GM18867 (cell line): ENCODE data around the gene SLC6A14.

ENCODE experiments used
- ATAC-seq: cut with Tn5 transposase; IDR thresholded peaks from one replicate; pipeline ENCODE4 v1.9.1; 2021; ENCODE audit warnings: mild to moderate bottlenecking, moderate library complexity; ENCODE audit not compliant: unreplicated experiment

SLC6A14 gene, protein sequence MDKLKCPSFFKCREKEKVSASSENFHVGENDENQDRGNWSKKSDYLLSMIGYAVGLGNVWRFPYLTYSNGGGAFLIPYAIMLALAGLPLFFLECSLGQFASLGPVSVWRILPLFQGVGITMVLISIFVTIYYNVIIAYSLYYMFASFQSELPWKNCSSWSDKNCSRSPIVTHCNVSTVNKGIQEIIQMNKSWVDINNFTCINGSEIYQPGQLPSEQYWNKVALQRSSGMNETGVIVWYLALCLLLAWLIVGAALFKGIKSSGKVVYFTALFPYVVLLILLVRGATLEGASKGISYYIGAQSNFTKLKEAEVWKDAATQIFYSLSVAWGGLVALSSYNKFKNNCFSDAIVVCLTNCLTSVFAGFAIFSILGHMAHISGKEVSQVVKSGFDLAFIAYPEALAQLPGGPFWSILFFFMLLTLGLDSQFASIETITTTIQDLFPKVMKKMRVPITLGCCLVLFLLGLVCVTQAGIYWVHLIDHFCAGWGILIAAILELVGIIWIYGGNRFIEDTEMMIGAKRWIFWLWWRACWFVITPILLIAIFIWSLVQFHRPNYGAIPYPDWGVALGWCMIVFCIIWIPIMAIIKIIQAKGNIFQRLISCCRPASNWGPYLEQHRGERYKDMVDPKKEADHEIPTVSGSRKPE

DNA sequence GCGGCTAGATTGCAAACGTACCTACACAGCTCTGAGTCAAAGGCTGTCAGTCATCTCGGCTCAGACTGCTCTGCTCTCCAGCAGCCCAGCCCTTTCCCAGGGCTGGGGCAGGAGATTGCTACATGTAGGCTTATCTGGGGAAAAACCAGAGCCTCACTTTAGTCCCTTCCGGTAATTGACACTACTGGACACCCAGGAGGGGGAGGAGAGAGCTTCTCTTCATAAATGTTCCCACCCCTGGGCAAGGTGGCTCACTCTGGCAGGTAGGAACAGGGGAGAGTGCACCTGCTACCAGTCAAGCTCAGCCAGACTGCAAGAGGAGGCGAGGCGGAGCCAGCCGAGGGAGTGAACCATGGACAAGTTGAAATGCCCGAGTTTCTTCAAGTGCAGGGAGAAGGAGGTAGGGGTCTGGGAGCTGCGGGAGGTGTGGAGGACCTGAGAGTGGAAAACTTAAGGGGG is at the start of gene SLC6A14:
TSS of gene SLC6A14 (plus strand) at position 249 of the 459 bp plus-strand sequence. CDS start at position 353, 104 bp downstream.
- ATAC-seq = no peak

DNA sequence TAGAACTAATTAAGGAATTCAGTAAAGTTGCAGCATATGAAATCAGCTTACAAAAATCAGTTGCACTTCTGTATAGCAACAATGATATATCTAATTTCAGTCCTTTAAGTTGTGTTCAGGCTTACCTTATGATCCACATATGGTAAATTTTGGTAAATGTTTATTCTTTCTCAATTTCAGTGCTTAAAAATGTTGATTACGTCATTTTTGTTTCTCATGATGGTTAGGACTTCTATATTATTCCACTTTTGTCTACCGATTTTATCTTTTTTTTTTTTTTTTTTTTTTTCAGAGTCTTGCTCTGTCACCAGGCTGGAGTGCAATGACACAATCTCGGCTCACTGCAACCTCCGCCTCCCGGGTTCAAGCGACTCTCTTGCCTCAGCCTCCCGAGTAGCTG is 40.7 kb upstream of the SLC6A14 start:
- ATAC-seq = no peak

DNA sequence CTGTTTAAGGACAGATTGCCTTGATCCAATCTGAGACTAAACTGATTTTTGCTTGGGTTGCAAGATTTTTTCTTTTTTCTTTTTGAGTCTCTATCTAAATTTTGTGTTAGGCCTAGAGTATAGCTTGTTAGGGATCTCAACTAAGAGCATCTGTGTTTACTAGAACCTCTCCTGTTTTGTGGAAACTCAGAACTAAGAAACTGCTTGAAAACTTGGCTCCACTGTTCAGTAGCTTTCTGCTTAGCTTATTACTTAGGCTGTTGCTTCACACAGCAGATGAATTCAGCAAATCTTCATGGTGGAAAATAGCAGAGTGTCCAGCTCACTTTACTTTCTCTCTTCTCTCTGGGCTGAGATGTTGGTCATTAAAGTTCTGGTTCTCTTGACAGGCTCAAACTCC is 36.7 kb upstream of the SLC6A14 start:
- no peak for ATAC-seq

DNA sequence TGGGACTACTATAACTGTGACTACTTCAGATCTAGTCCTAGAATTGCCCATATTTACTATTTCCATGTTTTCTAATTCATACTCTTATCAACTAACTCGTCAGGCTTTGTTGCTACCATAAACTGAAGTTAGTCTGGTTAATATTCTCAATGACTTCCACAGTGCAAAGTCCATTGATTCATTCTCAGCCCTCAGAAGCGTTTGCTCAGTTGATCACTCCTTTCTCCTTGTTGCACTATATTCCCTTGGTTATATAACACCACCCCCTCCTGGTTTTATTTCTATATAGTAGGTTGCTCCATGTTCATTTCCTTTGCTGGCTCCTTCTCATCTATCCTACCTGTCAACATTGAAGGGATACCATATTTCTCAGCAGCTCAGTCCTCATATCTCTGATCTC is 27.2 kb upstream of the SLC6A14 start:
- ATAC-seq = no peak

DNA sequence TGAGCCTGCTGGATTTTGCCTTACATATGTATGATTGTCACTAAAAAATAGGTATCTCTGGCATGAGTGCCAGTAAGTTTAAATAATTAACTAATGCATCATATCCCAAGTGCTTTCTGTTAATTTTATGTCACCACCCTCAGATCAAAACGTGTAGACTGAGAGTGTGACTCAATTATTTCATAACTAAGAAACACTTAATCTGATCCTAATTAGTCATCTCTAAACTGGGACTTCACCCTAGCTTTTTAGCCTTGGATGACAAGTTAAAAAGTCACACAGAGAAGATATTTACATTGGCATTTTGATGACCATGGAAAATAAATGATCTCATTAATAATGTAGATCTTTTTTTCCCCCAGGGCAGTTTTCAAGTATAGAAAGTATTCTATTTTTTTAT is 23.1 kb upstream of the SLC6A14 start:
- no peak for ATAC-seq

DNA sequence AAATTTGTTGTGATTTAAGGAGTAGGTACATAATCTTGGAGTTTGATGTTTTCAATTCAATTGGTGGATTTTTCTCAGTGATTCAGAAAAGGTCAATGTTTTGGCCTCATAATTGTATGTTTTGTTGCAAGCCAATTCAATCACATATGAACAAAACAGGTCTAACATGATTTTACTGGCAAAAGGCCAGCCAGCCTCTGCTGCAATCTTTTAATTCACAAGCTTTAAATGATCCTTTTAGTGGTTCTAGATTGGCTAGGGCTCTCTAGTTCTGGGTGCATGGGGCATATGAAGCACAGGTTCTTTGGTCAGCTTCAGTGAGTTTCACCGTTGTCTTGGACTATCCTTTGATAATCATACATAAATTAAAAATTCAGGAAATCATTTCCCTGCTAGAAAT is 19.2 kb upstream of the SLC6A14 start:
- ATAC-seq = no peak

DNA sequence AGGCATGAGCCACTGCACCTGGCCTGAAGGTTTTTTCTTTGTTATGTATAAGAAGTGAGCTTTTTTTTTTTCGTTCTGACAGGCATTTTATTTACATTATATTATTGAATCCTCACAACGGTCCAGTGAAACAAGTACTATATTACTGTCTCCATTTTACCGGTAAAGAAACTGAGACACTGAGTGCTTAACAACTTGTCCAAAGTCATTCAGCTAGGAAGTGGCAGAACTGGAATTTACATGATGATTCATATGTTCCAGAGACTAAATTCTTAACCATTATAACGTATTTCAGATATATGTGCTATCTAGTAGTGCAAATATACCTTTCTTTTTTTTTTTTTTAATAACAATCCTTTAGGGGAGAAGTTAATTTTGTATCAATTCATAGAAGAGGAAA is 18.4 kb upstream of the SLC6A14 start:
- ATAC-seq = no peak

DNA sequence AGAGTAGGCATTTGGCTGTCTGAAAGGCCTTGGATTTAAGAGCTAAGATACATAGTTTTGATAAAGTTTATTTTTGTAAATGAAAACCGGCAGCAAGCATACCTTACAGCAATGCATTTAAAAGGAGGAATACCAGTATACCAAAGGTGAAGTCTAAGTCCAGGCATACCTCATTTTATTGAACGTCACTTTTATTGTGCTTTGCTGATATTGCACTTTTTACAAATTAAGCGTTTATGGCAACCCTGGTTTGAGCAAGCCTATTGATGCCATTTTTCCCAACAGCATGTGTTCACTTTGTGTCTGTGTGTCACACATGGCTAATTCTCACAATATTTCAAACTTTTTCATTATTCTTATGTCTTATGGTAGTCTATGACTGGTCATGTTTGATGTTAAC is 8.4 kb upstream of the SLC6A14 start:
- no peak for ATAC-seq

DNA sequence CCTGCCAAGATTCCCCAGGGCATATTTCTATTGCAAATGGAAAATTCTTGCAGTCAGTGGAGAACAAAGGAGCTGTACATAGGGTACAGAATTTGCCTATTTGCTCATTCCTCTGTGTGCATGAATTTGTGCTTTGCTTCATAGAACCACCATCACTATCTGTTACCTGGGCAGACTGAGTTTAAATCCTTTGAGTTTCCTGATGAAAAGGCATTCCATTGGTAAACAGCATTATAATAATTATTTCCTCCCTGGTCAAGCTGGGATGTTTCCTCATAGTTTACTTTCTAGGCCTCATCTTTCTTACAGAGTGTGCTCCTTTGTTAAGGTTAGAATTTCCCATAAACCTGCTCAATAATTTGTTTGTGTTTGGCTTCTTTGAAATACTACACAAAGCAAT is 809 bp upstream of the SLC6A14 start:
- no peak for ATAC-seq

DNA sequence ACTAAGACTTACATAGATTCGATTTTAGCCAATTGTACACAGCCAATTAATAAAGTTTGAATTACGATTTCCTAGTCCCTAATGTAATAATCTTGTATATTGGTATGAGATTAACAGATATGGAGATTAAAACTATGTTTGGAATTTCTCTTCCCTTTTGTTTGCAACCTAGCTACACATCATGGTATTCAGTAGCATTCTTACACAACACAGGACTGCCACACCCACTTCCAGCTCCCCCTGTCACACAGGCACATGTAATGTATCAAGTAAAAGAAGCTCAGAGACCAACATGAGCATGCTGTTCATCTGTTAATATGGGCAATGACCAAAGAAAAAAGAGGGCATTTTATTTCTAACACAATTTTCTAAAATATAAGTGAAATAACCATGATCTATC is 12.8 kb downstream of the SLC6A14 start:
- ATAC-seq = no peak

DNA sequence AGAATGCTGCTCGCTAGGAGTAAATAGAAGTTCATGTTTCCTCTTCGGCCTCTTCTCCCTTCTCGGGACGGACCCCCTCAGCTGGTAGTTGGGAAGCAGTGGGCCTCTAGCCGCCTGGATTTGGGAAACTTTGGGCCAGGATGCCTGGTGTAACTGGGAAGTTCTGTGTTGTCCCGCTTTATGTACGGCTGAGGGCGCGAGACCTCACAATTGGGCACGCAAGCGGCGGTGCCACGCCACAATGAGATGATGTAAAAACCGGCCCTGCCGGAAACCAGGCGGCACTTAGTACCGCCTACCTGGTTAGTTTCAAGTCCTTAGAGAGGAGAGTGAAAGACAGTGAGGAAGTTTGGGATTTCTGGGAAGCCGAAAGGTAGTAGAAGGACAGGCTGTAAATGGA is 26.4 kb downstream of the SLC6A14 start, which contains the start of gene CT83:
TSS of gene CT83 (minus strand) at position 155 of the 400 bp plus-strand sequence. CDS start at position 35, 120 bp downstream.
- no peak for ATAC-seq

DNA sequence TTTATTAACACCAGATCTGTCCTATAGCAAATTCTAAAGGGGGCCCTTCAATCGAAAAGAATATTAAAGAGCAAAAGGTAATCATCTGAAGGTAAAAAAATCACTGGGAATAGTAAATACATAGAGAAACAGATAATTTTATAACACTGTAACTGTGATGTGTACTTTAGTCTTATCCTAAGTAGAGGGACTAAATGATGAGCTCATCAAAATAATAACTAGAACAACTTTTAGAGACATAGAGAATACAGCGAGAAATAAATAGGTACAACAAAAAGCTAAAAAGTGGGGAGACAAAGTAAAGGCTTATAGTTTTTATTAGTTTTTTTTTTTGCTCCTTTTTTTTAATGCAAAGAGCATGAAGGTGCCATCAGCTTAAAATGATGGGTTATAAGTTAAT is 43.7 kb downstream of the SLC6A14 start:
- ATAC-seq = no peak

DNA sequence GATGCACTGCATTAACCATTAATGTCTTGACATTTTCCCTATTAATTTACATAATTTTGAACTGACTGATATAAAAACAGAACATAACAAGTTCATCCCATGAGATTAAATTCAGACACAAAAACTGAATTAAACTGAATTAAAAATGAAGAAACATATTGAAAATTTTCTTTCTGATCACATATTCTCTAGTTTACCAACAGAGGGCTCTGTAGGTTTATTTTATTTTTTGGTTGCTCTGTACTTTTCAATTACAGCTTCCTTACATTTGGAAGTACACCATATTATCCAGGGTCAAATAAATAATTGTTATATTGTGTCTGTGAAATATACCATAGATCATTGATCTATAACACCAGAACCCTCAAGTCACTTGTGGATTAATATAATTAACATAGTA is 53.7 kb downstream of the SLC6A14 start:
- ATAC-seq = no peak

DNA sequence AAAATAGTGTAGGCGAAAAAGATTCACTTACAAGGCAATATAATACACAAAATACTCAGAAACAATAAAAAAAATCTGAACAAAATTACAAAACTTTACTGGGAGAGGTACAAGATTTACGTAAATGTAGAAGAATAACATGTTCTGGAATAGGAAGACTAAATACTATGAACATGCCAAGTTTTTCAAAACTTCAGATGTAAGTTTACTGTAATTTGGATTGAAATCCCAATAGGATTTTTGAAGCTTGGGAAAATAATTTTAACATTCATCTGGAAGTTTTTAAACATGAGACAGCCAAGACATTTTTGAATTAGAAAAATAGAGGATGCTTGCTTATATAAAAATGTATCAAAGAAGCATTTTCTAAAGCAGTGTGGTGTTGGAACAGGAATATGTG is 56.9 kb downstream of the SLC6A14 start:
- no peak for ATAC-seq

DNA sequence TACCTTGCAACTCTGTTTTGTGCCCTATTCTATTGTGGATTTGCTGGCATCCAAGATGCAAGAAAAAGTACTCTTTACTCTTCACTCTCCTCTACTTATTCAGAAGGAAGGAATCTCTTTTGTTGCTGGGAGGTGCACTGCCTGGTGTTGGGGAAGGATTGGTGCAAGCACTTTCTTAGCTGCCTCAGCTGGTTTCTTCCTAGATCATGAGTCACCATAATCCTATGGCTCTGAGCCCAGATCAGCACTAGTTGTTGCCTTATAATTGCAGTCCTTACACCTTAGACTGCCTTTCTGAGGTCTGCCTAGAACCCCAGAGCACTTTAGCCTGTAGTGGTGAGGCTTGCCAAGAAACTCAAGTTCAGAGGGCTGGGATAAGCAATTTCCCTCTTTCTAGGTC is 63.4 kb downstream of the SLC6A14 start:
- ATAC-seq = no peak
